ENCODE results near the gene POLD4. TPM values are rescaled to one million over a fixed set of nuclear protein-coding genes. Genes with fewer than 3 reads are reported as not detected.

Gene POLD4
- total RNA-seq, 4 donors from 2014 or later: 38.6 to 105 (median 60.6) TPM

- DNase-seq: peak; percentile 82 to 87
- H3K27me3 ChIP-seq: no peaks in the 10 kb centered on the region
- no peaks in the 10 kb centered on the region for H3K9me3 ChIP-seq
- peaks cover 61 to 77% of the 10 kb centered on the region in 2 donors for H3K4me1 ChIP-seq
- H3K4me3 ChIP-seq (replicated peaks in 1 of 3): peak overlapping the region in 1 of 3 donors; percentile 66
- peak overlapping the region; percentile 94 to 100 (median 95) for H3K27ac ChIP-seq
- intact Hi-C loops (cut with DNase I): no loop called here
- WGBS, 2 donors: 26 to 37% methylated on average over 8 of the region's 8 CpGs
- TF ChIP-seq POLR2A (IDR thresholded peaks at IDR 0.05): no peak
- TF ChIP-seq CTCF (IDR thresholded peaks at IDR 0.05): peak; percentile 16 to 78 (median 58)
- no peaks in the 10 kb centered on the region for H3K36me3 ChIP-seq
These were observed 18.0 kb upstream of the POLD4 start for GRCh38 chr11:67371189-67371910.

- no peaks in the 10 kb centered on the region for H3K36me3 ChIP-seq
- peaks cover 69 to 83% of the 10 kb centered on the region in 2 donors for H3K4me1 ChIP-seq
- peak overlapping the region; percentile 94 to 100 (median 95) for H3K27ac ChIP-seq
- no peaks in the 10 kb centered on the region for H3K27me3 ChIP-seq
- TF ChIP-seq POLR2A (IDR thresholded peaks at IDR 0.05): no peak
- no peak for TF ChIP-seq CTCF (IDR thresholded peaks at IDR 0.05)
- DNase-seq: no peak
- no peaks in the 10 kb centered on the region for H3K9me3 ChIP-seq
- H3K4me3 ChIP-seq (replicated peaks in 1 of 3): no peak overlapping the region
- intact Hi-C loops (cut with DNase I): no loop called here
- WGBS, 2 donors: 46 to 47% methylated on average over 11 to 13 of the region's 14 CpGs
These were observed 17.2 kb upstream of the POLD4 start for GRCh38 chr11:67370351-67371076.

- Histone ChIP-seq H3K36me3 (no peaks in the 10 kb centered on the region), H3K27ac (peak overlapping the region; percentile 69 to 100 (median 95)), H3K4me3 (replicated peaks in 1 of 3) (no peak overlapping the region), H3K9me3 (no peaks in the 10 kb centered on the region), H3K27me3 (no peaks in the 10 kb centered on the region), H3K4me1 (peaks cover 68 to 83% of the 10 kb centered on the region in 2 donors)
- peak in 1 of 2 donors; percentile 12 for TF ChIP-seq POLR2A (IDR thresholded peaks at IDR 0.05)
- TF ChIP-seq CTCF (IDR thresholded peaks at IDR 0.05): no peak
- peak; percentile 76 to 77 for DNase-seq
- intact Hi-C loops (cut with DNase I): no loop called here
- WGBS, 2 donors: 42 to 52% methylated on average over 12 of the region's 12 CpGs
These were observed 16.5 kb upstream of the POLD4 start for GRCh38 chr11:67369801-67370284.

GRCh38 chr11:67369275-67369674 lies 15.9 kb upstream of the POLD4 start:
- WGBS, 2 donors: 87 to 93% methylated on average over 8 of the region's 8 CpGs
- intact Hi-C loops (cut with DNase I): no loop called here
- Histone ChIP-seq H3K4me1 (peaks cover 63 to 83% of the 10 kb centered on the region in 2 donors), H3K4me3 (replicated peaks in 1 of 3) (no peak overlapping the region), H3K36me3 (no peaks in the 10 kb centered on the region), H3K9me3 (no peaks in the 10 kb centered on the region), H3K27me3 (no peaks in the 10 kb centered on the region), H3K27ac (peak overlapping the region; percentile 3 to 95 (median 69))
- no peak for DNase-seq
- TF ChIP-seq POLR2A (IDR thresholded peaks at IDR 0.05) (no peak), CTCF (IDR thresholded peaks at IDR 0.05) (no peak)

- intact Hi-C loops (cut with DNase I): no loop called here
- WGBS, 2 donors: 84 to 91% methylated on average over 3 of the region's 3 CpGs
- TF ChIP-seq POLR2A (IDR thresholded peaks at IDR 0.05) (no peak), CTCF (IDR thresholded peaks at IDR 0.05) (no peak)
- no peak for DNase-seq
- Histone ChIP-seq H3K27ac (no peak overlapping the region), H3K9me3 (no peaks in the 10 kb centered on the region), H3K36me3 (no peaks in the 10 kb centered on the region), H3K27me3 (no peaks in the 10 kb centered on the region), H3K4me3 (replicated peaks in 1 of 3) (no peak overlapping the region), H3K4me1 (peaks cover 58 to 76% of the 10 kb centered on the region in 2 donors)
These were observed 15.3 kb upstream of the POLD4 start for GRCh38 chr11:67368621-67369020.
